SH-SY5Y (cell line): ENCODE measurements around the gene ALPK3.

Experiments
- GATA2 ChIP-seq: IDR thresholded peaks from 2 replicates; pipeline ENCODE4 v1.6.1; 2011; ENCODE audit warnings: mild to moderate bottlenecking, low read depth, low read length
- GATA3 ChIP-seq: IDR thresholded peaks from 2 replicates; pipeline ENCODE4 v1.6.1; 2011; ENCODE audit warnings: low read depth, mild to moderate bottlenecking, low read length, moderate library complexity

The ALPK3 gene, protein sequence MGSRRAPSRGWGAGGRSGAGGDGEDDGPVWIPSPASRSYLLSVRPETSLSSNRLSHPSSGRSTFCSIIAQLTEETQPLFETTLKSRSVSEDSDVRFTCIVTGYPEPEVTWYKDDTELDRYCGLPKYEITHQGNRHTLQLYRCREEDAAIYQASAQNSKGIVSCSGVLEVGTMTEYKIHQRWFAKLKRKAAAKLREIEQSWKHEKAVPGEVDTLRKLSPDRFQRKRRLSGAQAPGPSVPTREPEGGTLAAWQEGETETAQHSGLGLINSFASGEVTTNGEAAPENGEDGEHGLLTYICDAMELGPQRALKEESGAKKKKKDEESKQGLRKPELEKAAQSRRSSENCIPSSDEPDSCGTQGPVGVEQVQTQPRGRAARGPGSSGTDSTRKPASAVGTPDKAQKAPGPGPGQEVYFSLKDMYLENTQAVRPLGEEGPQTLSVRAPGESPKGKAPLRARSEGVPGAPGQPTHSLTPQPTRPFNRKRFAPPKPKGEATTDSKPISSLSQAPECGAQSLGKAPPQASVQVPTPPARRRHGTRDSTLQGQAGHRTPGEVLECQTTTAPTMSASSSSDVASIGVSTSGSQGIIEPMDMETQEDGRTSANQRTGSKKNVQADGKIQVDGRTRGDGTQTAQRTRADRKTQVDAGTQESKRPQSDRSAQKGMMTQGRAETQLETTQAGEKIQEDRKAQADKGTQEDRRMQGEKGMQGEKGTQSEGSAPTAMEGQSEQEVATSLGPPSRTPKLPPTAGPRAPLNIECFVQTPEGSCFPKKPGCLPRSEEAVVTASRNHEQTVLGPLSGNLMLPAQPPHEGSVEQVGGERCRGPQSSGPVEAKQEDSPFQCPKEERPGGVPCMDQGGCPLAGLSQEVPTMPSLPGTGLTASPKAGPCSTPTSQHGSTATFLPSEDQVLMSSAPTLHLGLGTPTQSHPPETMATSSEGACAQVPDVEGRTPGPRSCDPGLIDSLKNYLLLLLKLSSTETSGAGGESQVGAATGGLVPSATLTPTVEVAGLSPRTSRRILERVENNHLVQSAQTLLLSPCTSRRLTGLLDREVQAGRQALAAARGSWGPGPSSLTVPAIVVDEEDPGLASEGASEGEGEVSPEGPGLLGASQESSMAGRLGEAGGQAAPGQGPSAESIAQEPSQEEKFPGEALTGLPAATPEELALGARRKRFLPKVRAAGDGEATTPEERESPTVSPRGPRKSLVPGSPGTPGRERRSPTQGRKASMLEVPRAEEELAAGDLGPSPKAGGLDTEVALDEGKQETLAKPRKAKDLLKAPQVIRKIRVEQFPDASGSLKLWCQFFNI (N-terminal part only)

DNA sequence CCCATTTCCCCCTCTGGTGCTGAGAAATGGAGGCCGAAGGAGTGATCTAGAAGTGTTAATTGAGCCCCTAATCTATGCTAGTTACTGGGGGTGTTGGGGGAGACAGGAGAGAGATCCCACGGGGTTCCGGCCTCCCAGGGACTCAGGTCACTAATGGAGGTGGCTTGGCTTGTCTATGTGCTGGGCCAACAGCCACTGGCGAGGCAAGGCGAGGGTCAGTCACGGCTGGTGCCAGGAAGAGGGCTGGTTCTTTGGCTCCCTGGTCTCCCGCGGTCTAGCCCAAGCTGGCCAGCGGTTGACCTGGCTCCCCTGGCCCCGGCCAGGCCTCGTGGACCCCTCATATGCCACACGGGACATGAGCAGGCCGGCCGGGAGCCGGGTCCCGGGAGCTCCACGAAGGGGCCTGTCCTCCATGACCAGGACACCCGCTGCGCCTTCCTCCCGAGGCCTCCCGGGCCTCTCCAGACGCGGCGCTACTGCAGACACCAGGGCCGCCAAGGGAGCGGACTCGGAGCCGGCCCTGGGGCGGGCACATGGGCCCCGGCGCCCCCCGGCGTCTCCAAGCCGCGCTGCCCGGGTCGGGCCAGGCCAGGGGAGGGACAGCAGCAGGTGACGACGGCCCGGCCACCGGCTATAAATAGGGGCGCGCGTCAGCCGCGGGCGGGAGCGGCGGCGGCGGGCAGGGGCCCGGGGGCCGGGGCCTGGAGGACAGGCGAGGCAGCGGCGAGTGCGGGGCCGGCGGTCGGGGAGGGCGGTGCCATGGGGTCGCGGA lies at the start of gene ALPK3:
ALPK3 (plus strand) TSS at position 663 of the 772 bp plus-strand sequence; CDS start at position 760, 97 bp downstream.
- no peak for TF ChIP-seq GATA2
- no peak for TF ChIP-seq GATA3

DNA sequence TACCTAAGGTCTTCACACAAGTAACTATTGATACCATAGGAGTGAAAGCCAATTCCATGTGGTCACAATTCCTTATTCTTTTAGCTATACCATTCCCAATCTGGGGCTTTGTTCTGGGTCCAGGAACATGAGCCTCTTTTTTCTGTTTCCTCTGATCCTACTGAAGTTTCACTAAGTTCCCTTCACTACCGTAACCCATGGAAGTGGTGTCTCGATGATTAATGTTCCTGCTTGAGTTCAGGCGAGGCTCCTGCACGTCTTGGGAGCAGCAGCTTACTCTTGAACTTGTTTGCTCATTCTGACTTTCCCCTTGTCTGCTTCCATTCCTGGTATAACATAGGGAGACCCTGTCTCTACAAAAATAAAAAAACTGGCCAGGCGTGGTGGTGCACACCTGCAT lies 45.1 kb upstream of the ALPK3 start:
- TF ChIP-seq GATA3 (no peak), GATA2 (no peak)

DNA sequence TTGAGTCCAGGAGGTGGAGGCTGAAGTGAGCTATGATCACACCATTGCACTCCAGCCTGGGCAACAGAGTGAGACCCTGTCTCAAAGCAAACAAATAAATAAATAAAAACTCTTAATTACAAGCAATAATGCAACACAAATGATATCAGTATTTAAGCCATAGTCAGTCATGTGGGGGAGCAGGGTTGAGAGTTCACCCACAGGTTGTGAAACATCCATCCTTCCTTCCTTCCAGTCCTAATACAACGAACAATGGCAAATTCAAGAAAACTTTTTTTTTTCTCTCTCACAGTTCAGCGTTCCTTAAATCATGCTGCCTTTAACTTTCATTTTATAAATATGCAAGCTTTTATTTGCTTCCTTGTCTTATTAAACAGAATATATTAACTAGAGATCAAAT lies 44.7 kb upstream of the ALPK3 start:
- TF ChIP-seq GATA3 (no peak), GATA2 (no peak)

DNA sequence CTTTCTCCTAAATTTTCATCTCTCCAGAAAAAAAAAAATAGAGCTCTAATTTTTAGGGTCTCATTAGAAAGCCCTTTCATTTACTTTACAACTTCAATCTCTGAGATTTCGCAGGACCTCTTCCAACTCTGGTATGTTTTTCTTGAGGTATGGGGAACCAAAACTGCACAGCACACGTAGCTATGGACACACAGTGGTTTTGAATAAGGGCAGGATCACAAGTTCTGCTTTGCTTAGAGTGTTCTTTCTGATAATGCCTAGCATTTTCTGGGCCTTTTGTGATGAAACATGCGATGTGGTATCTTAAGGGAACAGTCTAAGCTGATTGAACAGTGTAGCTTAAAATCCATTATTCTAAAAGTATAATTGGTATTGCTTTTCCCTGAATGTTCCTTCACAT lies 43.4 kb upstream of the ALPK3 start:
- no peak for TF ChIP-seq GATA3
- TF ChIP-seq GATA2, result no peak

DNA sequence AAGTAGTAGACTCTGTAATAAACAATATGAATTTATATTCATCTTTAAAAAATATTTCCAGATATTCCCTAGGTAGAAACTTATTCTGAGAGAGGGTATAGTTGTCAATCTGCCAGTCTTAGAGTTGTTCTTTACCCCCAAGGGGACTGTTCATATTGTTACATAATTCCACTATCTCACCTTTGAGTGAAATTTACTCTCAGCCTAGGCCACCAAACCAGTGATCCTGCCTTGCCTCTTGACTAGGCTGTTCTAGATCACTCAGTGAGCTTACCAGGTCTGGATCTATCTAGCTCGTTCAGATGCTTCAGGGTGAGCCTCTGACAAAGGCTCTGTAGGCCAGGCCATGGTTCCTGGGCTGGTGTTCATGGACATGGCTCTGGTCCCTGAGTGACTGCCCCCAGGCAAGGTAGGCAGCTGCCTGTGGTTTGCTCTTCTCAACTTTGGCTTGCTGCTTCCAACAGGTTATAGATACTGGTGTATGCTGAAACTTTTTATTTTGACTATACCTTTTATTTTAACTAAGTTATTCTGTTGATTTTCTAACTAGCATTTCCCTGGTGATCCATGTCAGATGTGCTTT lies 41.2 kb upstream of the ALPK3 start:
- TF ChIP-seq GATA2 (no peak), GATA3 (no peak)

DNA sequence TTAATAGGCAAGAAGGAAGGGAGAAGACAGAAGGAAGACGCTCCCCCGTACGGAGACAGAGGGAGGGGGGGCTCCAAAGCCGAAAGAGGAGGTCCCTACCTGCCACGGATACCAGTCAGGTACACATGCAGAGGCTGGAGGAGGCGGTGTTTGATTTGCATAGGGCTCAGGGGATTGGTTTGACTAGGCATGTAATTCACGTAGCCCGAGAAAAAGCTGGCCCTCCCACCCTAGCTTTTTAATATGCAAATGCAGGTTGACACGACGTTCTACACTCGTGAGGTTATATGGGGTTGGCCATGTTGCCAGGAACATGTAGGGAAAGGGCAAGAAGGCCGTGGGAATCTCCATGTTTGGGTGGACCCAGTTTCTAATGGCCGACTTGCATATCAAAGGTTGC lies 39.0 kb upstream of the ALPK3 start:
- TF ChIP-seq GATA2 (no peak), GATA3 (no peak)

DNA sequence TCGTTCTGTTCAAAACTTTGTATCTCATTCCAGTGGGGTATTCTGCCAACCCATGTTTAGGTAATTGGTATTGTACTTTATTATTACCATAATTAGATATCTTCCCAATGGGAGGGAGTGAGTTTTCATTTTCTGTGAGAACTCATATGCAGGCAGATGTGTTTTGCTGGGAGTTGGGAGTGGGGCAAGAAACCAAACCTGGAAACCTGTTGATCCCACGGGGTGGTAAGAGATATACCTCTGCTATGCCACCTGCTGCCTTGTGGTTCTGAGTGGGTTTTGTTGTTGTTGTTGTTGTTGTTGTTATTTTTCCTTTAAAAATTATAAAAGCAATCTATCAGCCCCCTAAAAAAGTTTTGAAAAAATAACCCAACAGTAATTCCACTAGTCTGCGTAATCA lies 36.7 kb upstream of the ALPK3 start:
- no peak for TF ChIP-seq GATA3
- TF ChIP-seq GATA2, result no peak

DNA sequence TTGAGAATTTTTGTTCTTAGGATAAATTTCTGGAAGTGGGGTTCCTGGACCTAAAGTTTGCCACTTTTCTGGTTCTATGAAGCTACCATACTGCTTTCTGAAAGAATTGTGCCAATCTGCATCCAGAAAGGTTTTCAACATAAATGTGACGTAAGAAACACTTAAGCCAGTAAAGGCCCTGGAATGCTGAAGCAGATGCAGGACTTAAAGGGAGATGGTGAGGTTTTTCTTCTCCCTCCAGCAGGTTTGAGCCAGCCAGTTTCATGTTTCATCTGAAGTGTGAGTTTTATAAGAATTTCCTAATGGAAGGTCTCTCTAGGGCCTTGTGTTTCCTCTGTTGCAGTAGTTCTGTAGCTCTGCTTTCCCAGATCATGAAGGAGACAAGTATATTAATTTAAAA lies 35.7 kb upstream of the ALPK3 start:
- no peak for TF ChIP-seq GATA2
- TF ChIP-seq GATA3, result no peak

DNA sequence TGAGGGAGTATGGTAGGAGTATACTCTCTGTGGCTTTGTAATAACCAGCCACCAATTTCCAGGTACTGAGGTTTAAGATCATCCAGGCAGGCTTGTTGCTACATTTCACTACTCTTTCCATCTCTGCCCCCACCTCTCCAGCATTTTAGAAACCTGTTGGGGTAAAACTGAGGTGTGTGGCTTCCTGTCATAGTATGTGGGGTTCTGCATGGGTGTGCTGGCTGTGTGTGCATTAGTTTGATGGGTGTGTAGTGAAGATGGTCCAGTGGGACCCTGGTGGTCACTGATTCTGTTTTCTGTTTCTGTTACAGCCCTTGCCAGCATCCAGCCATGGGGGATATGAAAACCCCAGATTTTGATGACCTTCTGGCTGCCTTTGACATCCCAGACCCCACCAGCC lies 34.8 kb upstream of the ALPK3 start:
- TF ChIP-seq GATA2 (no peak), GATA3 (no peak)

DNA sequence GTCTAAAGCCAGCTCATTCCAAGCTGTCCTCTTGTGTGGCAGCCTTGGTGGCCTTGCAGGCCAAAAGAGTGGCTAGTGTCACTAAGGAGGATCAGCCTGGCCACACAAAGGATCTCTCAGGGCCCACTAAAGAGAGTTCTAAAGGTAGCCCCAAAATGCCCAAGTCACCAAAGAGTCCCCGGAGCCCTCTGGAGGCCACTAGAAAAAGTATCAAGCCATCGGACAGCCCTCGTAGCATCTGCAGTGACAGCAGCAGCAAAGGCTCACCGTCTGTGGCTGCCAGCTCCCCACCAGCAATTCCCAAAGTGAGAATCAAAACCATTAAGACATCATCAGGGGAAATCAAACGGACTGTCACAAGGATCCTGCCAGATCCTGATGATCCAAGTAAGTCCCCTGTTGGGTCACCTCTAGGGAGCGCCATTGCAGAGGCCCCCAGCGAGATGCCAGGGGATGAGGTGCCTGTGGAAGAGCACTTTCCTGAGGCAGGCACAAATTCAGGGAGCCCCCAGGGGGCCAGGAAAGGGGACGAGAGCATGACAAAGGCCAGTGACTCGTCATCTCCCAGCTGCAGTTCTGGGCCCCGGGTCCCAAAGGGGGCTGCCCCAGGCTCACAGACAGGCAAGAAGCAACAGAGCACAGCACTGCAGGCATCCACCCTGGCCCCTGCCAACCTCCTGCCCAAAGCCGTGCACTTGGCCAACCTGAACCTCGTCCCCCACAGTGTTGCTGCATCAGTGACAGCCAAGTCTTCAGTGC lies 33.5 kb upstream of the ALPK3 start:
- no peak for TF ChIP-seq GATA3
- no peak for TF ChIP-seq GATA2

DNA sequence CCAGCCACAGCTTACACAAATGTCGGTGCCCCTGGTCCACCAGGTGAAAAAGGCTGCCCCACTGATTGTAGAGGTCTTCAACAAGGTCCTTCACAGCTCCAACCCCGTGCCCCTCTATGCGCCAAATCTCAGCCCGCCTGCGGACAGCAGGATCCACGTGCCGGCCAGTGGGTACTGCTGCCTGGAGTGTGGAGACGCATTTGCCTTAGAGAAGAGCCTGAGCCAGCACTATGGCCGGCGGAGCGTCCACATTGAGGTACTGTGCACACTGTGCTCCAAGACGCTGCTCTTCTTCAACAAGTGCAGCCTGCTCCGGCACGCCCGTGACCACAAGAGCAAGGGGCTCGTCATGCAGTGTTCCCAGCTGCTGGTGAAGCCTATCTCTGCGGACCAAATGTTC lies 32.9 kb upstream of the ALPK3 start:
- TF ChIP-seq GATA2 (no peak), GATA3 (no peak)

DNA sequence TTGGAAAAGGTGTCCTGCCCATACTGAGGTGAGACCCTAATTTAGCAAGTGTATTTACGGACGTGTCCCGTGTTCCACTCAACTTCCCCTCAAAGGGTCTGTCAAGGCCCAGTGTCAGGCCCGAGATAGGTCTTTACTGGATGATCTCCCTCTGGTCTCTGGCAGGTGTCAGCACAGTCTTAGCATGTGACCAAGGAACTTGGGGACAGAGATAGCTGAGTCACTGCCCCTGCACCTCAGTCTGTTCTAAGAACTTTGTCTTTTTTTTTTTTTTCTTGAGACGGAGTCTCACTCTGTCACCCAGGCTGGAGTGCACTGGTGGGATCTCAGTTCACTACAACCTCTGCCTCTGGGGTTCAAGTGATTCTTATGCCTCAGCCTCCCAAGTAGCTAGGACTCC lies 32.1 kb upstream of the ALPK3 start:
- TF ChIP-seq GATA3 (no peak), GATA2 (no peak)
